OCI-LY3 (cell line): Measurements from ENCODE around the gene SPDYE1.
"Not testable (repeated sequence)": the region's sequence is repeated elsewhere in the genome, so short reads cannot be mapped to it uniquely, and the experiment has no call there.

ENCODE experiments used
- H2AFZ ChIP-seq: fragments of 200-600, 300-600 bp; shearing (Covaris generic); 2 replicates; pipeline ENCODE4 v1.6.0; 2014; ENCODE audit warnings: antibody characterized with exemption, low read depth, low read length
- H3K27ac ChIP-seq: fragments of 200-600, 300-600 bp; sonication (generic); 2 replicates; pipeline ENCODE4 v1.5.1; 2014; ENCODE audit warnings: mild to moderate bottlenecking, low read length, moderate library complexity, mixed read lengths
- H3K27me3 ChIP-seq: fragments of 200-600, 300-600 bp; sonication (generic); 2 replicates; pipeline ENCODE4 v1.6.1; 2014; ENCODE audit warnings: low read depth, low read length, mixed read lengths
- H3K36me3 ChIP-seq: fragments of 200-600, 300-600 bp; sonication (generic); replicated peaks from 2 replicates; pipeline ENCODE3; 2014; ENCODE audit warnings: low read depth, low read length, mixed read lengths
- H3K4me1 ChIP-seq: fragments of 300-600, 200-600 bp; sonication (generic); 2 replicates; pipeline ENCODE4 v1.6.1; 2014; ENCODE audit warnings: low read length, mixed read lengths
- H3K4me2 ChIP-seq: fragments of 200-600, 300-600 bp; sonication (generic); 2 replicates; pipeline ENCODE4 v1.6.1; 2014; ENCODE audit warnings: low read length, mixed read lengths
- H3K4me3 ChIP-seq: fragments of 300-600, 200-600 bp; sonication (generic); 2 replicates; pipeline ENCODE4 v1.5.1; 2014; ENCODE audit warnings: antibody characterized with exemption, mild to moderate bottlenecking, low read length, moderate library complexity
- H3K79me2 ChIP-seq: fragments of 300-600, 200-600 bp; shearing (Covaris generic); 2 replicates; pipeline ENCODE4 v1.6.1; 2014; ENCODE audit warnings: mild to moderate bottlenecking, low read length, mixed read lengths
- H3K9ac ChIP-seq: fragments of 300-600, 200-600 bp; shearing (Covaris generic); 2 replicates; pipeline ENCODE4 v1.6.0; 2014; ENCODE audit warnings: mild to moderate bottlenecking, low read length, moderate library complexity
- H3K9me3 ChIP-seq: fragments of 200-600, 300-600 bp; shearing (Covaris generic); 2 replicates; pipeline ENCODE4 v1.6.1; 2014; ENCODE audit warnings: low read length, mixed read lengths; ENCODE audit not compliant: insufficient read depth
- H4K20me1 ChIP-seq: fragments of 200-600, 300-600 bp; sonication (generic); 2 replicates; pipeline ENCODE4 v1.6.1; 2016; ENCODE audit warnings: low read length, mixed read lengths; ENCODE audit not compliant: insufficient read depth
- EZH2phosphoT487 ChIP-seq: fragments of 200-600 bp; shearing (Covaris generic); IDR thresholded peaks from 2 replicates; pipeline ENCODE4 v1.6.1; 2018; ENCODE audit warnings: antibody characterized with exemption, mixed run types, low read depth
- TF ChIP-seq, protein P1 (sequence below): fragments of 200-600, 300-600 bp; sonication (generic); IDR thresholded peaks from 2 replicates; pipeline ENCODE4 v1.5.1; 2014; ENCODE audit warnings: antibody characterized with exemption, low read length, low read depth

SPDYE1 gene

DNA sequence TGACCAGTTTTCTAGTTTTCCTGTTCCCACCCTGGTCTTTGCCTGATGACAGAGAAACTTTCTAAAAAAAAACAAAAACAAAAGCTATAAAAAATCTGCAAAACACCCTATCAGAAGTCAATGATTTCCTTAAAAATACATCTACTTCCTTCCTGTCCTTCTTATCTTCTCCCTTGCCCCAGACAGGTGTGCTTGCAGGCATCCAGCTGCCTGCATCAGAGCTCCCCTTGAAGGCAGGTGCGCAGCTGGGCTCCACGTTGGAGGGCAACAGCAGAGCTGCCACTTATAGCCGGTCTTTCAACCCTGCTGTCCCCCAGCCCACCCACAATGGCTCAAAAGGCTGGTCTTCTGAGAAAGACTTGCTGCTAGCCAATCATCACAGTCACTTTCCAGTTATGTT is 41.7 kb upstream of the SPDYE1 start:
- Histone ChIP-seq H3K79me2 (no peaks in the 10 kb centered on the region), H3K36me3 (no peaks in the 10 kb centered on the region), H3K4me2 (no peak overlapping the region), H3K27ac (no peak overlapping the region), H3K4me1 (no peaks in the 10 kb centered on the region; the same call in 1 of the 2 replicates), H3K4me3 (no peak overlapping the region), H2AFZ (no peak overlapping the region), H3K9ac (no peak overlapping the region), H3K27me3 (no peaks in the 10 kb centered on the region), H4K20me1 (no peaks in the 10 kb centered on the region), H3K9me3 (no peaks in the 10 kb centered on the region)
- TF ChIP-seq, protein P1, sequence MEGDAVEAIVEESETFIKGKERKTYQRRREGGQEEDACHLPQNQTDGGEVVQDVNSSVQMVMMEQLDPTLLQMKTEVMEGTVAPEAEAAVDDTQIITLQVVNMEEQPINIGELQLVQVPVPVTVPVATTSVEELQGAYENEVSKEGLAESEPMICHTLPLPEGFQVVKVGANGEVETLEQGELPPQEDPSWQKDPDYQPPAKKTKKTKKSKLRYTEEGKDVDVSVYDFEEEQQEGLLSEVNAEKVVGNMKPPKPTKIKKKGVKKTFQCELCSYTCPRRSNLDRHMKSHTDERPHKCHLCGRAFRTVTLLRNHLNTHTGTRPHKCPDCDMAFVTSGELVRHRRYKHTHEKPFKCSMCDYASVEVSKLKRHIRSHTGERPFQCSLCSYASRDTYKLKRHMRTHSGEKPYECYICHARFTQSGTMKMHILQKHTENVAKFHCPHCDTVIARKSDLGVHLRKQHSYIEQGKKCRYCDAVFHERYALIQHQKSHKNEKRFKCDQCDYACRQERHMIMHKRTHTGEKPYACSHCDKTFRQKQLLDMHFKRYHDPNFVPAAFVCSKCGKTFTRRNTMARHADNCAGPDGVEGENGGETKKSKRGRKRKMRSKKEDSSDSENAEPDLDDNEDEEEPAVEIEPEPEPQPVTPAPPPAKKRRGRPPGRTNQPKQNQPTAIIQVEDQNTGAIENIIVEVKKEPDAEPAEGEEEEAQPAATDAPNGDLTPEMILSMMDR, result no peak
- no peak for TF ChIP-seq EZH2phosphoT487

DNA sequence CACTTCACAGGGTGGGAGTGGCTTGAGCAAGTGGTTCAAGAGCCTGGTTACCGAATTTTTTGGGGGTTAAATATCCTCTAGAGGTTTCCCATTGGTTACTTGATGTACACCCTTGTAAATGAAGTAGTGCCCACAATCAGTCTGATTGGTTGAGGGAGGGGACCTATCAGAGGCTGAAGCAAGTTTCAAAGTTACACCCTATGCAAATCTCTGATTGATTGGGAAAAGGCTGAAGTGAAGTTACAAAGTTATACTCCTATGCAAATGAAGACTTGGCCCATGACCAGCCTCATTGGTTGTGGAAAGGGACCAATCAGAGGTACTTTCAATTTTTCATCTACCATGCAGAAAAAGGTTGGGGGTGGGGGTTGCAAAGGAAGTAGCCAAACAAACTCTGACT is 36.8 kb upstream of the SPDYE1 start:
- Histone ChIP-seq H3K4me2 (no peak overlapping the region), H3K27ac (no peak overlapping the region)

DNA sequence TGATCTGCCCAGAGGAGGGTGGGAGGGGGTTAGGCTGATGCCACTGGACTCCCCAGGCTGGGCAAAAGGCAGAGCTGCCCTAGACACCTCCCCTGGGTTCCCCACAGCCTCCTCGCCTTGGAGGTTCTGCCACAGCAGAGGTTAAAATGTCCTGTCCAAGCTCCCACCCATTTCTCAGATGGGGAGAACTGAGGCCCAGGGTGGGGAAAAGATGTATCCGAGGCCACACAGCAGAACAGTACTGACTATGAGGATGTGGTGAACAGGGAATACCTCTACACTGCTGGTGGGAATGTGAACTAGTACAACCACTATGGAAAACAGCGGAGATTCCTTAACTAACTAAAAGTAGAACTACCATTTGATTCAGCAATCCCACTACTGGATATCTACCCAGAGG is 31.3 kb upstream of the SPDYE1 start:
- not testable (repeated sequence) for H3K79me2 ChIP-seq, H3K4me1 ChIP-seq, H3K27me3 ChIP-seq, H2AFZ ChIP-seq, H4K20me1 ChIP-seq, H3K4me3 ChIP-seq, H3K9me3 ChIP-seq, H3K27ac ChIP-seq, H3K4me2 ChIP-seq, H3K9ac ChIP-seq, H3K36me3 ChIP-seq

More for the DNA sequence above, 36.8 kb upstream of the SPDYE1 start:
- H3K79me2 ChIP-seq, result no peaks in the 10 kb centered on the region
- no peak overlapping the region for H2AFZ ChIP-seq
- no peaks in the 10 kb centered on the region for H3K27me3 ChIP-seq
- H3K36me3 ChIP-seq, result no peaks in the 10 kb centered on the region
- no peak for TF ChIP-seq EZH2phosphoT487
- TF ChIP-seq, protein P1, result no peak
- H4K20me1 ChIP-seq, result no peaks in the 10 kb centered on the region
- H3K4me1 ChIP-seq, result no peaks in the 10 kb centered on the region; the same call in 1 of the 2 replicates
- no peaks in the 10 kb centered on the region for H3K9me3 ChIP-seq
- H3K4me3 ChIP-seq, result no peak overlapping the region
- H3K9ac ChIP-seq, result no peak overlapping the region

DNA sequence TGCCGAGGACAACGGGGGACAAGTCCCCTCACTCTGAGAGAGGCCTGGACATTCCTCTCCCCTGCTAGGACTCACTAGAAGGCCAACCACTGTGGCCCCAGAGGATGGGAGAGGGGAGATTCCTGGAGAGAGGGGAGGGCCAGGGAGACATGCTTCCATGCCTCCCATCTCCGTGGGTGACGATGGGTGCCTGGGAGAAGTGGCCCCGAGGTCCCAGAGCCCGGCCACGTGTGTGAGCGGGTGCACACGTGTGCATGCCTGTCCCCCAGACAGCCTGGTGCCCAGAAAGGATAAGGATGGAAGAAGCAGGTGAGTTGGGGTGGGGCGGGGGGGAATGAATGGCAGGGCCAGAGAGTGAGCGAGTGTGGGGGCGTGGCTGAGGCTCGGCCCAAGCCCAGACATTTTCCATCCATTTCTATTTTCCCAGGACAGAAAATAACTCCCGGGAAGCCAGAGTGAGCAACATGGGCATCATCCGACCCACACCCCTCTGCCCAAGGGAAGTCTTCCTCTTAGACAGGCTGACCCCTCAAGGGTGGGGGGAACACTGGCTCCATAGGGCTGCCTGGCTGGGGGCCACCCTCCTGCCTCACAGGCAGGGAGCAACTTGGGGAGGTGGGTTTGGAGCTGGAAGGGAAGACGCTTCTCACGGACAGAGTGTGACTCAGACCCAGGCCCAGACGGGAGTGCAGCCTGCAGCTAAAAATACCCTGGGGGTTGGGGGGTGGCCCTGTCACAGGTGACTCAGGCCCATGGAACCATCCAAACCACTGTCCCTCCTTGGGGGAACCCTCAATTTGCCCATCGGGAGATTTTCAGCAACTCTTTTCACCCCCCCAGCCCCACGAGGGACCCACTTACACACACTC is 29.3 kb upstream of the SPDYE1 start:
- not testable (repeated sequence) for H3K79me2 ChIP-seq, H3K27me3 ChIP-seq, H3K4me2 ChIP-seq, H3K9ac ChIP-seq, H3K36me3 ChIP-seq, H3K4me1 ChIP-seq, H3K27ac ChIP-seq, H3K4me3 ChIP-seq, H4K20me1 ChIP-seq, H2AFZ ChIP-seq, H3K9me3 ChIP-seq

- not testable (repeated sequence) for H3K4me3 ChIP-seq, H3K36me3 ChIP-seq, H3K4me2 ChIP-seq, H3K27me3 ChIP-seq, H4K20me1 ChIP-seq, H3K4me1 ChIP-seq, H2AFZ ChIP-seq, H3K9me3 ChIP-seq, H3K9ac ChIP-seq, H3K27ac ChIP-seq, H3K79me2 ChIP-seq
These were observed 28.1 kb upstream of the SPDYE1 start for GRCh38 chr7:43969586-43969985.

DNA sequence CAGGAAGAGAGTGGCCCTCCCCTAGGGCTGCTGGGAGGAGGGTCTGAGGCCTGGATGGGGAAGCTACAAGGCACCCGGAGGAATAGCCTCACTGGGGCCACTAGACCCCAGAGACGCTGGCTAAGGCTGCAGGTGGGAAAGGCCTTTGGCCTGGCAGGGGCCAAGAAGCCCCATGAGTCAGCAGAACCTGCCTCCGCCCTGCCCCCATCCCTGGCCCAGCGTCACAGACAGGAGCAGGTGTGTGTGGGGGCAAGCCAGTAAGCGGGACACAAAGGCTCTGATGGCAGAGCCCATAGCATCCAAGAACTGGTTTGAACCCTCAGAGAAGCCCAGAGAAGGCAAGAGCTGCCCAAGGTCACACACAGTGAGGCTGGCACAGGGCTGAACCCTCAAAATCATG is 27.0 kb upstream of the SPDYE1 start:
- not testable (repeated sequence) for H3K79me2 ChIP-seq, H3K4me2 ChIP-seq, H3K27ac ChIP-seq, H3K9me3 ChIP-seq, H3K27me3 ChIP-seq, H2AFZ ChIP-seq, H3K4me3 ChIP-seq, H3K4me1 ChIP-seq, H3K9ac ChIP-seq, H4K20me1 ChIP-seq, H3K36me3 ChIP-seq

DNA sequence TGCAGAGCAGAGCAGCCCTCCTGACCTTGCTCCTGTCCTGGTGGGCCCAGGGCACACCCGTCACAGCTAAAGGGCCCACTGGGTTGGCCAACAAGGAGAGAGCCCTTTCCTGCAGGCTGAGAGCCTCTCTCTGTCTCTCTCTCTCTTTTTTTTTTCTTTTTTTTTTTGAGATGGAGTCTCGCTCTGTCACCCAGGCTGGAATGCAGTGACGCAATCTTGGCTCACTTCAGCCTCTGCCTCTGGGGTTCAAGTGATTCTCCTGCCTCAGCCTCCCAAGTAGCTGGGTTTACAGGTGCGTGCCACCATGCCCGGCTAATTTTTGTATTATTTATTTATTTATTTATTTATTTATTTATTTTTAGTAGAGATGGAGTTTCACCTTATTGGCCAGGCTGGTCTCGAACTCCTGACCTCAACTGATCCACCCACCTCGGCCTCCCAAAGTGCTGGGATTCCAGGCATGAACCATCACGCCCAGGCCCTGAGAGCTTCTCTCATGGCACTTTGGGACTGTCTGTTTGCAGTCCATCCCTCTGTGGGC is 23.6 kb upstream of the SPDYE1 start:
- H3K9ac ChIP-seq, H3K4me2 ChIP-seq, H3K9me3 ChIP-seq, H3K36me3 ChIP-seq, H3K4me3 ChIP-seq, H2AFZ ChIP-seq, H4K20me1 ChIP-seq, H3K4me1 ChIP-seq, H3K27me3 ChIP-seq, H3K27ac ChIP-seq, H3K79me2 ChIP-seq: not testable (repeated sequence)
